GM19395 (cell line): ENCODE results near the gene CCDC9.
A peak's percentile ranks its signal among the peaks of the same experiment; 100 is the strongest.
"Not testable (repeated sequence)": the region's sequence is repeated elsewhere in the genome, so short reads cannot be mapped to it uniquely, and the experiment has no call there.

Source experiments
- ATAC-seq: cut with Tn5 transposase; IDR thresholded peaks from one replicate; pipeline ENCODE4 v1.9.1; 2021; ENCODE audit warnings: mild to moderate bottlenecking, moderate library complexity; ENCODE audit not compliant: unreplicated experiment

The CCDC9 gene

GRCh38 chr19:47258895-47259555 lies 2.7 kb downstream of the CCDC9 start:
- ATAC-seq = no peak

DNA sequence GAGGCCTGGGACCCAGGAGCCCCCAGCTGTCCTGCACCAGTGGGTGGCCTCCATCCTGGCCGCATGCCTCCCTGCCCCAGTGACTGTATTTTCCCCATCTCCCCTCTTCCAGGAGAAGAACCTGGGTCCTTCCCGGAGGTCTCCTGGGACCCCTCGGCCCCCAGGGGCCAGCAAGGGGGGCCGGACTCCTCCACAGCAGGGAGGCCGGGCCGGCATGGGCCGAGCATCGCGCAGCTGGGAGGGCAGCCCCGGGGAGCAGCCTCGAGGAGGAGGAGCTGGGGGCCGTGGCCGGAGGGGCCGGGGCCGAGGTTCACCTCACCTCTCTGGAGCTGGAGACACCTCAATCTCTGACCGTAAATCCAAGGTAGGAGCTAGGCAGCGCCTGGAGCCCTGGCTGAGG lies 4.2 kb downstream of the CCDC9 start:
- no peak for ATAC-seq

DNA sequence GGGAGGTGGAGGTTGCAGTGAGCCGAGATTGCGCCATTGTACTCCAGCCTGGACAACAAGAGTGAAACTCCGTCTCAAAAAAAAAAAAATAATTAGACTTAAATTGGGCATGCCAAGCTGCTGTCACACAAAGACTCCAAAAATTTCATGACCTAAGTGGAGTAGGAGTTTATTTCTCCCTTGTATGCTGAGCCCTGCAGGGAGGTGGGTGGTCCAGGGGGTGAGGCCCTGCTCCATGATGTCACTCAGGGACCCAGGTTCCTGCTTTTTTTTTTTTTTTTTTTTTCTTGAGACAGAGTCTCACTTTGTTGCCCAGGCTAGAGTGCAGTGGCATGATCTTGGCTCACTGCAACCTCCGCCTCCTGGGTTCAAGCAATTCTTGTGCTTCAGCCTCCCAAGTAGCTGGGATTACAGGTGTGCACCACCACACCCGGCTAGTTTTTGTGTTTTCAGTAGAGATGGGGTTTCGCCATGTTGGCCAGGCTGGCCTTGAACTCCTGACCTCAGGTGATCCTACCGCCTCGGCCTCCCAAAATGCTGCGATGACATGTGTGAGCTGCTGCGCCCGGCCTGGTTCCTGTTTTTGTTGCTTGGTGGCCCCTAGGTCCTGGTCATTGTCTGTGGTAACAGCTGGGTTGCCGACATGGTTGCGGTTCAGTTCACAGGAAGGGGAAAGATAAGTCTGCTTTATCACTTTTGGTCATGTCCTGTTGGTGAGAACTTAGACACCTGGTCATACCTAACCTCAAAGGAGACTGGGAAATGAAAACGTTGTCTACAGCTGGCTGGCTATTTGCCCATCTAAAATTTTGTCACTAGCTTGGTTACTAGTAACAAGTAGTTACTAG lies 5.8 kb downstream of the CCDC9 start:
- peak; percentile 65 for ATAC-seq

DNA sequence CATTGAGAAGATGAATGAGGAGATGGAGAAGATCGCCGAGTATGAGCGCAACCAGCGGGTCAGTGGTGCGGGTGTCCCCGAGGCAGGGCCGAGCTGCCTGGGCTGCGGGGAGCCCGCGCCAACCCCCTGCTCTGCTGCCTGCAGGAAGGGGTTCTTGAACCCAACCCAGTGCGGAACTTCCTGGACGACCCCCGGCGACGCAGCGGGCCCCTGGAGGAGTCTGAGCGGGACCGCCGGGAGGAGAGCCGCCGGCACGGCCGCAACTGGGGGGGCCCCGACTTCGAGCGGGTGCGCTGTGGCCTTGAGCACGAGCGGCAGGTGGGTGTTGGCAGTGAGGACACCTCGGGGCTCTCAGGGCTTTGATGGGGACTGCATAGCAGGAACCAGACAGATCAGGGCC lies 8.3 kb downstream of the CCDC9 start:
- no peak for ATAC-seq

DNA sequence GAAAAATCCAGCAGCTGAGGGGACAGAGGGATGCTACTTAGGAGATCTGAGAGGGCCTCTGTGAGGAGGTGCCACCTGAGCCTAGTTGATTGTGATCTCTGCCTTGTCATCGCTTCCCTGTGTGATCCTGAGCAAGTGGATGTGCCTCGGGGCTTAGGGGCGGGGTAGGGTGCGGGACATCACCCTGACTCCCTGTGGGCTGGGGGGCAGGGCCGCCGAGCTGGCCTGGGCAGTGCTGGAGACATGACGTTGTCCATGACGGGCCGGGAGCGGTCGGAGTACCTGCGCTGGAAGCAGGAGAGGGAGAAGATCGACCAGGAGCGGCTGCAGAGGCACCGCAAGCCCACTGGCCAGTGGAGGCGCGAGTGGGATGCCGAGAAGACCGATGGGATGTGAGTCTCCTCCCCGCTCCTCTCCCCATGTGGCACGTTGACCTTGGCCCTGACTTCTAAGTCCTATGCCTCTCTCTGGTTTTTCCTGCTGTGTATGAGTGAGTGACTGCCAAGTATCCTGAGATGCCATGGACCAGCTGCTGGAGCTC lies 10.1 kb downstream of the CCDC9 start:
- ATAC-seq = no peak

GRCh38 chr19:47267350-47267759 lies 11.0 kb downstream of the CCDC9 start:
- ATAC-seq = no peak

DNA sequence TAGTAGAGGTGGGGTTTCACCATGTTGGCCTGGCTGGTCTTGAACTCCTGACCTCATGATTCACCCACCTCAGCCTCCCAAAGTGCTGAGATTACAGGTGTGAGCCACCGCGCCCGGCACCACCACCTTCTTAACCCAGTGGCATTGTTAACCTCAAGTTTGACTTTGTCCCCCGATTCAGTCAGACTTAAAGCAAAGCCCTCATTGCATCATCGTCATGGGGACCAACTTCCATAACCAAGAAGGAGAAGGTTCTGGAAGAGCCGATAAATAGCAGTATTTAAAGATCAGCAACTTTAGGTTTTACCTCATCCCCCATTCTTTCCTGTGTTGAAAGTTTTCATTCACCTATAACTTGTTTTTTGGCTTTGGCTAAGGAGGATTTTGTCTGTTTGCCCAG lies 11.7 kb downstream of the CCDC9 start:
- no peak for ATAC-seq

DNA sequence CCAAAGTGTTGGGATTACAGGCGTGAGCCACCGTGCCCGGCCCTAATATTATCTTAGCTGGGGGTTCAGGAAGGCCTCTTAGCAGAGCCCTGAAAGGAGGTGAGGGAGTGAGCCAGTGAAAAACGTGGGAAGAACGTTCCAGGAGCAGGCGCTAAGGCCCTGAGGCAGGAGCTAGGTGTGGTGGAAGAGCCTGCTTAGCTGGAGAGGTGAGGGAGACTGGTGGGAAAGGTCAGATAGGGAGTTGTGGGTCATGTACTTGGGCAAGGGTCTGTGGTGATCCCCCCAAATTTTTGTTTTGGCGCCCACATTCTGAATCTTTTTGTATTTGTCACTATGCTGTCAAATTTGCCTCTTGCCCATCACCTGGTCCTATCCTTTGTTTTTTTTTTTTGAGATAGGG lies 13.3 kb downstream of the CCDC9 start:
- ATAC-seq = no peak

- no peak for ATAC-seq
Measured at GRCh38 chr19:47270408-47270807, 14.1 kb downstream of the CCDC9 start.

DNA sequence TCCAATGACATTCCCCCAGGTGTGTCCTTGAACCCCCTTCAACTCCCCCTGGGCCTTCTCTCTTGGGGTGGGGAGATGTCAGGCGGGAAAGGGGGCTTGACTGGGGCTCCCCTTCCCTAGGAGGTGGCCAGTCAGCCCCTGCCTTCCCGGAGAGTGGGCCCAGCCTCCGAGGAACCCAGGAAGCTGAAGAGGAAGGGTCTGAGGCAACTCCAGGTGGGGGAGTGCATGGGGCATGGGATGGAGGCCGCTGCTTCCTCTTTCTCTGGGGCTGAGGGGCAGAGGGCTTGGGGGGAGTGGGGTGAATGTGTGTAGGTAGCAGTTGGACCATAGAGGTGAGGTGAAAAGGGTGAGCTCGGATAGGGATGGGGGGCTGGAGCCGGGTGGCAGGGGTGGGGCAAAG lies 15.6 kb downstream of the CCDC9 start:
- ATAC-seq = no peak

- no peak for ATAC-seq
Measured at GRCh38 chr19:47272448-47273312, 16.4 kb downstream of the CCDC9 start.

DNA sequence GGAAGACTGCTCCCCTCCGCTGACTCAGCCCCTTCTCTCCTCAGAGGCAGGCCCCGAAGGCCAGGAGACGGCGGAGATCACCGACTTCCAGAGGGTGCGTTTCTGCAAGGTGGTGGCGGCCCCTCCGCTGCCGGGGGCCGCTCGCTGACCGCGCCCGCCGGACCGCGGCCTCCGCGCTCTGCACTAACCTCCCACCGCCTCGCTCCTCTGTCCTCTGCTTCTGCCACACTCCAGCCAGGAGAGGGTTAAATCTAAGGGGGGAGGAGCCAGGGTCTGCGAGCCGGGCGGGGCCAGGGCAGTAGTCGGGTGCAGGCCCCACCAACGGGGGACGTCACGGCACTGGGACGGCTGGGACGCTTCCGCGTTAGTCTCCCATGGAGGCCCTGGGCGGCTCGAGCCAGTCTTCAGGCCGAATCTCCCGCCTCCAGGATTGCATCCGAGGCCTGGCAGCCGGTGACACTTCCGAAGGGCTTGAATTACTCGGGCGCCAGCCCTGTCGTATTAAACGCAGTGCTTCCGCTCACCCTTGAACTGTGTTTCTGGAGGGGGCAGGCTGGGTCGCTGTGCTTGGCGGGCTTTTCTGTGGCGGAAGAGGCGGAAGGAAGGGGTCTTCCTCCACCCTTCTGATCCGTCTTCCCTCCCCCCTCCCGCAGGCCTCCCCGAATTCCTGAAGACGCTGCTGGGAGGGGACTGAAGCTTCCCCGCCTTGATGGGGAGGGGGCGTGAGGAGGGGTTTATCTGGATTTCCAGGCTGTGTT lies 17.2 kb downstream of the CCDC9 start:
- ATAC-seq = peak; percentile 67

DNA sequence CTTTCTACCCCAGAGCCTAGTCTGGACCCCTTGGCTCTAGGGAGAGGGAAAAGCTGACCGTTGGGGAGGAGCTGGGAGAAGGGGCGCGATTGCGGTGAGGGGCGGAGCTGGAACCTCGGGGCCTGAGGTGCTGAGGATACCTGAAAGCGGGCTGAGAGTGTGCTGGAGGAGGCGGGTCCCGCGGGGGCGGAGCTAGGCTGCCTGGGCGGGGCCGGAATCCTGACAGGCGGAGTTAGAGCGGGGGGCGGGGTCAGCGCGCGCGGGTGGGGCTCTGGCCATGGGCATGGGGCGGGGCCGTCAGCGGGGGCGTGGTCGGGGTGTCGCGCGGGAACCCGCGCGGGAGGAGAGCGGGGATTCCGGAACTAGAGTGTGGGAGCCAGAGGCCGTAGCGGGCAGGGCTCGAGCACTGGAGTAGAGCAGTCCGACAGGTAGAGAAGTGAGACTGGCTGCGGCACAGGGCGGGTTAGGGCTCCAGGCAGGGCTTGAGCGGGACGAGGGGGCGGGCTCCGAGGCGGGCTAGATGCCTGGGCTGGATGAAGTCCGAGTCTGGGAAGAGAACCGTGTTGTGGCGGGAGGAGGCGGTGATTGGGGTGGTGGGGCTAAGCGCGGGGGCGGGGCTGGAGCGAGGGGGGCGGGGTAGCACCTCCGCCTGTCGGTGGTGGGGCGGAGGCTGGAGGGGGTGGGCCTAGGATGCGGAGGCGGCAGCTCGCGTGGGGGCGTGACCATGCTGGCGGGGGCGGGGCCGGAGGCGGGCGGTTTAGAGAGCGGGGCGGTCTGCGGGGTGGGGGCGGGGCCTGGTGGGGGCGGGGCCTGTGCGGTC lies 18.0 kb downstream of the CCDC9 start, which contains the start of gene INAFM1:
TSS of gene INAFM1 (plus strand) at position 815 of the 820 bp plus-strand sequence. CDS start 35 bp downstream, outside the sequence.
- peak; percentile 62 for ATAC-seq

DNA sequence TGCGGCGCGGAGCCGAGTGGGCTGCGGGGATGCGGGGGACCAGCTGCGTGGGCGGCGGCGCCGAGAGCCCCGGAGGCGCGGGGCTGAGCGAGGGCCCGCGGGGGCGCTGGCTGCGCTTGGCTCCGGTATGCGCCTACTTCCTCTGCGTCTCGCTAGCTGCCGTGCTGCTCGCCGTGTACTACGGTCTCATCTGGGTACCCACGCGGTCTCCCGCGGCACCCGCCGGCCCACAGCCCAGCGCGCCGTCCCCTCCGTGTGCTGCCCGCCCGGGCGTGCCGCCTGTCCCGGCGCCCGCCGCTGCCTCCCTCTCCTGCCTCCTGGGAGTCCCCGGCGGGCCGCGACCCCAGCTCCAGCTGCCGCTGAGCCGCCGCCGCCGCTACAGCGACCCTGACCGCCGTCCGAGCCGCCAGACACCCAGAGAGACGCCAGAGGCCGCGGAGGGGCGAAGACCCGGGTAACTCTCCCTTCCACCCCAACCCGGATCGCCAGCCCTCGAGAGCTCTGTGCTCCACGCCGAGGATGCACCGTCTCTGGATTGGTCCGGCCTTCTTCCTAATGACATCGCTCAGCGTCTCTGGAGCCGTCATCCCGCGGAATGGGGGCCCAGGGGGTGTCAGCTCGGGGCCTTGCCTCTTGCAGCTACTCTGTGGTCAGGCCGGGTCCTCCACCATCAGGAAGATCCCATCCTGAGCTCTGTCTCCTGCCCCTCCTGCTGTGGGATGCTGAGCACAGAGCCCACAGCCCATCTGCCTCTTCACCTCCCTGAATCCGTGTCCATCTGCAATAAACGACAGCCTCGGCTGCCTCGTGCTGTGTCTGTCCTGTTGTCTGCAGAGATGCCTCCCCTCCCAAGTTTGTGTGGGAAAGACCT lies 18.8 kb downstream of the CCDC9 start:
- no peak for ATAC-seq

DNA sequence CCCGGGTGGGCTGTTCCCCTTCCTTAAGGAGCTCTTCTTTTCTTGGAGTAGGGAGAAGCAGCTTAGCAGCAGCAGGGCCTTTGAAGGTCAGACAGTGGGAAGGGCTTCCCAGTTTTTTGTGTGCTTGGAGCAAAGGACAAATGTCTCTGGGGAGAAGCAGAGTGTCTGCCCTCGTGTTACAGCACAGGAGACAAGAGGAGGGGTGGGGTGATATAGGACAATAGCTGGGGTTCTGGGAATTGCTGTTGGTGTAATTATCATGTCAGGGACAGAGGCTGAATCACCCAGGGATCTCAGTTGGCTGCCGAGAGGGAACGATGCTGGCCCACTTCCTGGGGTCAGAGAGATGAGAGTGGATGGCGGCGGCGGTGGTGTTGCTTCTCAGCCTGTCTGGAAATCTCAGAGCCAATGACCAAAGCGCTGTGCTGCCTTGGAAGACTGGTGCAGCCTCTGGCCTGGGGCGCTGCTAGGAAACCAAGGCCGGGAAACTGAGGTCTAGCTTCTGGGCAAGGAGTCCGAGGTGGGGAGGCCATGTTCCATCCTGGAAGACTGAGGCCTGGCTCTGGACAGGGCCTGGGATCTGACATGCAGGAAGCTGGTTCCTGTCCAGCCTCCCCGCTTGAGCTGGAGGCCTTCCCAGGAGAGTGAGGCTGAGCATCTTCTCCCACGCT lies 19.6 kb downstream of the CCDC9 start:
- no peak for ATAC-seq

DNA sequence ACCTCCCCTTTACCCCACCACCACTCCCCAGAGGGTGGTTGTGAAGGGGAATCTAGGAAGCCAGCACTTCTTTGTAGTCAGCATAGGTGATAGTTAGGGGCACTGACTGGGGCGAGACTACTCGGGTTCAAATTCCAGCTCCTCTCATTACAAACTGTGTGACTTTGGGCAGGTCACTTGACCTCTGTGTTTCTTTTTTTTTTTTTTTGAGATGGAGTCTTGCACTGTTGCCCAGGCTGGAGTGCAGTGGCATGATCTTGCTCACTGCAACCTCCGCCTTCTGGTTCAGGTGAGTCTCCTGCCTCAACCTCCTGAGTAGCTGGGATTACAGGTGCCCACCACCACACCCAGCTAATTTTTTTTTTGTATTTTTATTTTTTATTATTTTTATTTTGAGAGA lies 20.2 kb downstream of the CCDC9 start:
- not testable (repeated sequence) for ATAC-seq

- no peak for ATAC-seq
Measured at GRCh38 chr19:47280183-47280797, 24.0 kb downstream of the CCDC9 start.
